Vagina (tissue), 2 donors: ENCODE data around the gene NCF4.

Experiments used
- POLR2A ChIP-seq, 2 donors: fragments of 450-650 bp; IDR thresholded peaks; one replicate each; pipeline ENCODE4 v1.6.1; 2017; ENCODE audit warnings: antibody characterized with exemption in 2 of 2, mild to moderate bottlenecking in 2 of 2, moderate library complexity in 2 of 2
- POLR2AphosphoS5 ChIP-seq, 2 donors: sonication (generic); formaldehyde crosslinking; IDR thresholded peaks; one replicate each; pipeline ENCODE4 v1.9.0; 2017; ENCODE audit warnings: antibody characterized with exemption in 2 of 2, mild to moderate bottlenecking in 2 of 2, low read depth in 1 of 2; ENCODE audit not compliant: insufficient read depth in 1 of 2
- TF ChIP-seq, protein P1 (sequence below), 3 experiments: fragments of 450-650 bp in 2 of 3; fragments of 200-600 bp in 1 of 3; sonication (generic) in 1 of 3; IDR thresholded peaks; one replicate each; pipeline ENCODE4 v1.5.1; 2017 to 2019; ENCODE audit warnings: antibody characterized with exemption in 3 of 3, mild to moderate bottlenecking in 2 of 3, moderate library complexity in 2 of 3

DNA sequence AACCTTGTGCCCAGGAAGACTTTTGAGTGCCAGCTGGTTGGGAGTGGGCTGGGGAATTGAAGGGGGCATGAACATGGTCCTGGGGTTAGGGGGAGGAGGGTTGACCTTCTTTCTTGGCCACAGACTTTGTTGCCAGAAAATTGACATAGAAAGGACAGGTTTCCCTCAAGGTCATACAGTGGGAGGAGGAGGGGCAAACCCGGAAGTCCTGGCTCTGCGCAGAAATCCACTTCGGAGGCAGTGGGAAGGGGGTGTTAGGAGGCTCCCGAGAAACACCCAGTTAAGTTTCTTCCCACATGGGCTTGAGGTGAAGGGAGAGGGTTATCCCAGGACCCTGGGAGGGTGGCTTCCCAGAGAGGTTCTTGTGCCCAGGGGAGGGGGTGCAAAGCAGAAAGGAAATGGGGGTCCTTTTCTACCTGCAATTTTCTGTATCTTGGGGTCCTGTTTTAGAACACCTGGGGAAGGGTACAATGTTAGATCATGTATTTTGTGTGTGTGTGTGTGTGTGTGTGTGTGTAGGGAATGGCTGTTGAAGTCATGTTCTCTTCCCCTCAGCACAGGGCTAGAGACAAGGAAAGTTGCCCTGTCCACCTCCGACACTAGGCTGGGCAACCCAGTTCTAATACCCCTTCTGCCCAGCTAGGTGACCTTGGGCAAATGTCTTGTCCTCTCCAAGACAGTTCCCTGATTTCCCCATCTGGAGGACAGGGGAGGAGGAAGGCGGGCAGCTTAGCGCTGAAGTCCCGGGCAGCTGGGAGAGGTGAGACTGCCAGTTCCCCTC is 45.1 kb upstream of the NCF4 start:
- TF ChIP-seq POLR2A (IDR thresholded peaks at IDR 0.05) (no peak), POLR2AphosphoS5 (IDR thresholded peaks at IDR 0.05; ENCODE audit: insufficient read depth in 1 of 2, low read depth in 1 of 2) (no peak)
- TF ChIP-seq, protein P1, sequence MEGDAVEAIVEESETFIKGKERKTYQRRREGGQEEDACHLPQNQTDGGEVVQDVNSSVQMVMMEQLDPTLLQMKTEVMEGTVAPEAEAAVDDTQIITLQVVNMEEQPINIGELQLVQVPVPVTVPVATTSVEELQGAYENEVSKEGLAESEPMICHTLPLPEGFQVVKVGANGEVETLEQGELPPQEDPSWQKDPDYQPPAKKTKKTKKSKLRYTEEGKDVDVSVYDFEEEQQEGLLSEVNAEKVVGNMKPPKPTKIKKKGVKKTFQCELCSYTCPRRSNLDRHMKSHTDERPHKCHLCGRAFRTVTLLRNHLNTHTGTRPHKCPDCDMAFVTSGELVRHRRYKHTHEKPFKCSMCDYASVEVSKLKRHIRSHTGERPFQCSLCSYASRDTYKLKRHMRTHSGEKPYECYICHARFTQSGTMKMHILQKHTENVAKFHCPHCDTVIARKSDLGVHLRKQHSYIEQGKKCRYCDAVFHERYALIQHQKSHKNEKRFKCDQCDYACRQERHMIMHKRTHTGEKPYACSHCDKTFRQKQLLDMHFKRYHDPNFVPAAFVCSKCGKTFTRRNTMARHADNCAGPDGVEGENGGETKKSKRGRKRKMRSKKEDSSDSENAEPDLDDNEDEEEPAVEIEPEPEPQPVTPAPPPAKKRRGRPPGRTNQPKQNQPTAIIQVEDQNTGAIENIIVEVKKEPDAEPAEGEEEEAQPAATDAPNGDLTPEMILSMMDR (IDR thresholded peaks at IDR 0.05), result no peak
